IMR-90 (cell line): ENCODE measurements around the gene CCDC88B. TPM values are rescaled to one million over a fixed set of nuclear protein-coding genes. Genes with fewer than 3 reads are reported as not detected.

Source experiments
- ATAC-seq: fragments of 200-7000 bp; cut with Tn5 transposase; 2 replicates; pipeline ENCODE4 v1.9.1; 2020; ENCODE audit warnings: low read depth, mild to moderate bottlenecking, moderate library complexity
- BruUV-seq: library from RNA; stranded (reverse); fragments of 400-500 nt; replicated peaks from 2 replicates; lab custom pipeline; 2021; lab: Mats Ljungman, UMichigan
- CTCF ChIA-PET: fragments of 300-600 bp; formaldehyde crosslinking; extraction: SDS; loops from one replicate; lab custom pipeline; 2021; ENCODE audit warnings: antibody characterized with exemption; lab: Yijun Ruan, JAX
- POLR2A ChIA-PET: fragments of 300-600 bp; sonication (Branson Sonifier 250); formaldehyde crosslinking; loops from one replicate; lab custom pipeline; 2022; ENCODE audit warnings: antibody characterized with exemption; ENCODE audit not compliant: unreplicated experiment; lab: Charles Lee
- DNase-seq: peaks from one replicate; pipeline ENCODE4 v3.0.0; 2013
- H2AFZ ChIP-seq: replicated peaks from 2 replicates; pipeline ENCODE3; 2013; ENCODE audit warnings: low read length, mild to moderate bottlenecking; ENCODE audit not compliant: poor library complexity
- H2AK5ac ChIP-seq: 2 replicates; pipeline ENCODE4 v1.6.1; 2013; ENCODE audit warnings: low read depth, low read length, inconsistent platforms
- H2AK9ac ChIP-seq: replicated peaks from 2 replicates; pipeline ENCODE3; 2013; ENCODE audit warnings: mild to moderate bottlenecking, low read depth, low read length, moderate library complexity; ENCODE audit not compliant: poor library complexity
- H2BK120ac ChIP-seq: 2 replicates; pipeline ENCODE4 v1.6.1; 2013; ENCODE audit warnings: low read depth, low read length, inconsistent platforms
- H2BK15ac ChIP-seq: 3 replicates; pipeline ENCODE4 v1.6.1; 2013; ENCODE audit warnings: low read depth, low read length, inconsistent platforms
- H2BK20ac ChIP-seq: 2 replicates; pipeline ENCODE4 v1.6.1; 2013; ENCODE audit warnings: low read depth, mild to moderate bottlenecking, inconsistent platforms, low read length, moderate library complexity
- H2BK5ac ChIP-seq: 2 replicates; pipeline ENCODE4 v1.6.1; 2013; ENCODE audit warnings: mild to moderate bottlenecking, low read depth, low read length, inconsistent platforms; ENCODE audit not compliant: poor library complexity, severe bottlenecking
- H3K14ac ChIP-seq: replicated peaks from 2 replicates; pipeline ENCODE4 v1.6.1; 2013; ENCODE audit warnings: low read depth, low read length, inconsistent platforms
- H3K18ac ChIP-seq: 2 replicates; pipeline ENCODE4 v1.6.1; 2013; ENCODE audit warnings: low read depth, low read length, control low read depth
- H3K23ac ChIP-seq: 2 replicates; pipeline ENCODE4 v1.6.1; 2013; ENCODE audit warnings: low read depth, low read length, inconsistent platforms
- H3K27ac ChIP-seq: 2 replicates; pipeline ENCODE4 v1.5.1; 2013; ENCODE audit warnings: mild to moderate bottlenecking, control low read depth, low read length; ENCODE audit not compliant: insufficient read depth
- H3K27me3 ChIP-seq: 2 replicates; pipeline ENCODE4 v1.6.1; 2013; ENCODE audit warnings: low read length; ENCODE audit not compliant: control insufficient read depth, insufficient read depth
- H3K36me3 ChIP-seq: 2 replicates; pipeline ENCODE4 v1.6.1; 2013; ENCODE audit warnings: low read length, mixed read lengths; ENCODE audit not compliant: control insufficient read depth, insufficient read depth
- H3K4ac ChIP-seq: 2 replicates; pipeline ENCODE4 v1.6.1; 2013; ENCODE audit warnings: low read depth, low read length, inconsistent platforms
- H3K4me1 ChIP-seq: 2 replicates; pipeline ENCODE4 v1.6.1; 2013; ENCODE audit warnings: low read length, mixed read lengths; ENCODE audit not compliant: control insufficient read depth, insufficient read depth
- H3K4me2 ChIP-seq: 2 replicates; pipeline ENCODE4 v1.6.1; 2013; ENCODE audit warnings: low read depth, mild to moderate bottlenecking, control low read depth, low read length, moderate library complexity
- H3K4me3 ChIP-seq: 2 replicates; pipeline ENCODE4 v1.5.1; 2013; ENCODE audit warnings: low read depth, mild to moderate bottlenecking, control low read depth, low read length, moderate library complexity; ENCODE audit not compliant: insufficient read depth
- H3K56ac ChIP-seq: 2 replicates; pipeline ENCODE4 v1.6.1; 2013; ENCODE audit warnings: low read length, inconsistent platforms; ENCODE audit not compliant: insufficient read depth; ENCODE audit errors: extremely low read depth
- H3K79me1 ChIP-seq, 2 experiments: 2 replicates each; pipeline ENCODE4 v1.6.1; 2013; ENCODE audit warnings: low read length in 2 of 2, inconsistent platforms in 1 of 2, low read depth in 1 of 2
- H3K9ac ChIP-seq: 2 replicates; pipeline ENCODE4 v1.6.1; 2013; ENCODE audit warnings: low read depth, low read length, control low read depth
- H3K9me1 ChIP-seq: 2 replicates; pipeline ENCODE4 v1.6.1; 2013; ENCODE audit warnings: low read length, inconsistent platforms; ENCODE audit not compliant: insufficient read depth
- H3K9me3 ChIP-seq: 2 replicates; pipeline ENCODE4 v1.6.1; 2013; ENCODE audit warnings: low read length; ENCODE audit not compliant: control insufficient read depth, insufficient read depth
- H4K20me1 ChIP-seq: 2 replicates; pipeline ENCODE4 v1.6.1; 2013; ENCODE audit warnings: low read length, inconsistent platforms; ENCODE audit not compliant: insufficient read depth
- H4K5ac ChIP-seq: 2 replicates; pipeline ENCODE4 v1.6.1; 2013; ENCODE audit warnings: mild to moderate bottlenecking, low read depth, low read length, control low read depth
- H4K8ac ChIP-seq, 2 experiments: 2 replicates each; pipeline ENCODE4 v1.6.1; 2013; ENCODE audit warnings: low read depth in 2 of 2, low read length in 2 of 2, control low read depth in 1 of 2, inconsistent platforms in 1 of 2
- H4K91ac ChIP-seq: 2 replicates; pipeline ENCODE4 v1.6.1; 2013; ENCODE audit warnings: low read depth, low read length, inconsistent platforms; ENCODE audit not compliant: insufficient read depth
- BHLHE40 ChIP-seq: fragments of 150-350 bp; IDR thresholded peaks from 2 replicates; pipeline ENCODE4 v1.6.1; 2016; ENCODE audit warnings: mild to moderate bottlenecking, low read depth, low read length
- MAFK ChIP-seq: IDR thresholded peaks from 2 replicates; pipeline ENCODE4 v1.6.1; 2012; ENCODE audit warnings: low read depth, low read length, improper control_type of control experiment
- MXI1 ChIP-seq: IDR thresholded peaks from 2 replicates; pipeline ENCODE4 v1.6.1; 2012; ENCODE audit warnings: low read depth, mild to moderate bottlenecking, low read length, moderate library complexity, borderline replicate concordance
- POLR2A ChIP-seq: IDR thresholded peaks from 2 replicates; pipeline ENCODE4 v1.6.1; 2012; ENCODE audit warnings: mild to moderate bottlenecking, low read depth, low read length
- WGBS, 2 experiments: methylation state at CpG; one replicate each; pipeline versions ENCODE4 v1.1.5 to v1.1.7; 2013; ENCODE audit warnings: missing lambda C conversion rate in 2 of 2; ENCODE audit not compliant: insufficient read length in 1 of 2; ENCODE audit errors: extremely low coverage in 2 of 2; 5-methylcytosine and 5-hydroxymethylcytosine counted together
- dilution Hi-C: fragments of 300-500 bp; cut with HindIII; formaldehyde crosslinking; loops from one replicate; pipeline ENCODE4 v1.14.3; 2018; ENCODE audit warnings: low sequenced_read_pairs; ENCODE audit not compliant: unreplicated experiment
- in situ Hi-C: fragments of 300-500 bp; cut with MboI; formaldehyde crosslinking; loops from 3 replicates; pipeline ENCODE4 v1.14.3; 2019; ENCODE audit warnings: low sequenced_read_pairs, inconsistent platforms, mixed read lengths
- intact Hi-C: fragments of 100-400 bp; cut with micrococcal nuclease; formaldehyde crosslinking; loops from 2 replicates; pipeline ENCODE4 v1.10.0; 2022
- polyA plus RNA-seq, 3 experiments: library from polyadenylated mRNA; depleted of rRNA; stranded (reverse); fragments of >200 nt; gene quantifications; 2 replicates each; pipeline ENCODE4 v1.2.3, GENCODE V29; 2012; ENCODE audit warnings: low replicate concordance in 1 of 3
- total RNA-seq: library from RNA; depleted of rRNA; stranded (reverse); fragments of >200 nt; gene quantifications from 2 replicates; pipeline ENCODE4 v1.2.3, GENCODE V29; 2012
- TF ChIP-seq, protein P1 (sequence below): fragments of 150-350 bp; IDR thresholded peaks from 2 replicates; pipeline ENCODE4 v1.6.1; 2016; ENCODE audit warnings: low read depth, mild to moderate bottlenecking, low read length, moderate library complexity, borderline replicate concordance
- TF ChIP-seq, protein P2 (sequence below): fragments of 150-350 bp; IDR thresholded peaks from 2 replicates; pipeline ENCODE4 v1.6.1; 2017; ENCODE audit warnings: mild to moderate bottlenecking, antibody characterized with exemption, low read length, low read depth

Gene CCDC88B
- total and polyA plus RNA-seq, 2 of the 4 experiments (the other 2 are of a cell fraction), result 1.3 to 2.5 TPM

DNA sequence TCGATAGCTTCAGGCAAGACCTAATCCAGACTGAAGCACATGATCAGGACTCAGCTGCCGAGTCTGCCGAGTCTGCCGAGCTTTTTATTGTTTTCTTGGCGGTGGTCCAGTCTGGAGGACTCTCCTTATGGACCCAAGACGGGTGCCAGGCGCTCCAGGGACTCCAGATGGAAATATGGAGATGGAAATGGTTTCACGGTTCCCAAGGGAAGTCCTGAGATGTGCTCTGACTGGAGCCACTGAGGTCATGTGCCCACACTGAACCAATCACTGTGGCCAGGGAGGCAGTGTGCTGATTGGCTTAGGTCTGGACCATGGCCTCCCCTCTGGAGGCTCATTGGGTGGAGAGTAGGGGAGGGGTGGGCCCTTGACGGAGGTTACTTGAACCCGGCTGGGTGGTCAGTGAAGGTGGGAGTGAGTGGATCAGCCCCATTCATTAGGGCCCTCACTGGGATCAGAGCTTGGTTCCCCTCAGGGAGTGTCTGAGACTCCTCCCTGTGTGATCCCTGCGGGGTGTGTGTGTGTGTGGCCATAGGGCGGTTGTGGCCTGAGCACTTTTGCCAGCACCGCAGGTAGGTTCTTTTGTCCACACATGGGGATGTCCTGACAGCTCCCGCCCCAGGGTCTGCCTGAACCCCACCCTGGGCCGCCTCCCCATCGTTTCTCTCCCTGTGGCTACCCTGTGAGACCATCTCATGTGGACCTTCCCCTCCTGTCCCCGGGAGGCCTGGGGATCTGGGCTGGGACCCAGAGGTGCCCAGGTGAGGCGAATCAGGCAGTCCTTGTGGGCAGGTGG is 33.0 kb downstream of the CCDC88B start:
- Histone ChIP-seq H3K18ac (no peak overlapping the region), H3K9ac (no peak overlapping the region), H2AK9ac (peak overlapping the region; percentile 45), H3K4ac (no peak overlapping the region), H4K8ac (no peak overlapping the region), H2AFZ (no peak overlapping the region), H4K20me1 (no peaks in the 10 kb centered on the region), H3K4me2 (no peak overlapping the region), H2AK5ac (no peak overlapping the region), H3K9me3 (no peaks in the 10 kb centered on the region; the same call in 1 of the 2 replicates), H3K4me1 (no peaks in the 10 kb centered on the region), H3K27ac (no peak overlapping the region), H3K79me1 (no peaks in the 10 kb centered on the region), H4K5ac (no peak overlapping the region), H2BK120ac (no peak overlapping the region), H3K56ac (no peak overlapping the region), H3K36me3 (peaks cover 20% of the 10 kb centered on the region; the same call in 1 of the 2 replicates), H2BK5ac (no peak overlapping the region), H3K4me3 (no peak overlapping the region), H3K14ac (no peak overlapping the region), H3K9me1 (no peaks in the 10 kb centered on the region), H3K23ac (no peak overlapping the region), H2BK20ac (no peak overlapping the region), H4K91ac (no peak overlapping the region), H2BK15ac (no peak overlapping the region), H3K27me3 (peaks cover 2% of the 10 kb centered on the region; the same call in 1 of the 2 replicates)
- in situ Hi-C loops, result no loop called here
- ATAC-seq (peak; percentile 56), DNase-seq (no peak)
- TF ChIP-seq, protein P1, sequence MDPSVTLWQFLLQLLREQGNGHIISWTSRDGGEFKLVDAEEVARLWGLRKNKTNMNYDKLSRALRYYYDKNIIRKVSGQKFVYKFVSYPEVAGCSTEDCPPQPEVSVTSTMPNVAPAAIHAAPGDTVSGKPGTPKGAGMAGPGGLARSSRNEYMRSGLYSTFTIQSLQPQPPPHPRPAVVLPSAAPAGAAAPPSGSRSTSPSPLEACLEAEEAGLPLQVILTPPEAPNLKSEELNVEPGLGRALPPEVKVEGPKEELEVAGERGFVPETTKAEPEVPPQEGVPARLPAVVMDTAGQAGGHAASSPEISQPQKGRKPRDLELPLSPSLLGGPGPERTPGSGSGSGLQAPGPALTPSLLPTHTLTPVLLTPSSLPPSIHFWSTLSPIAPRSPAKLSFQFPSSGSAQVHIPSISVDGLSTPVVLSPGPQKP, result no peak
- TF ChIP-seq BHLHE40 (no peak), MXI1 (no peak), MAFK (no peak), POLR2A (no peak)
- TF ChIP-seq, protein P2, sequence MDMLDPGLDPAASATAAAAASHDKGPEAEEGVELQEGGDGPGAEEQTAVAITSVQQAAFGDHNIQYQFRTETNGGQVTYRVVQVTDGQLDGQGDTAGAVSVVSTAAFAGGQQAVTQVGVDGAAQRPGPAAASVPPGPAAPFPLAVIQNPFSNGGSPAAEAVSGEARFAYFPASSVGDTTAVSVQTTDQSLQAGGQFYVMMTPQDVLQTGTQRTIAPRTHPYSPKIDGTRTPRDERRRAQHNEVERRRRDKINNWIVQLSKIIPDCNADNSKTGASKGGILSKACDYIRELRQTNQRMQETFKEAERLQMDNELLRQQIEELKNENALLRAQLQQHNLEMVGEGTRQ, result peak; percentile 79
- 87% methylated on average over 10 of the region's 18 CpGs; no CpG with 5 or more reads in 1 of the 2 experiments for WGBS, 2 experiments
- intact Hi-C loops, result no loop called here
- BruUV-seq, result no TSS peak
- ChIA-PET CTCF (no interaction called here), POLR2A (no interaction called here)
- dilution Hi-C loops, result no loop called here
